Right renal cortex interstitium (tissue), 3 donors: ENCODE results near the gene RUFY1. TPM values are rescaled to one million over a fixed set of nuclear protein-coding genes. Genes with fewer than 3 reads are reported as not detected.
"Not testable (repeated sequence)": the region's sequence is repeated elsewhere in the genome, so short reads cannot be mapped to it uniquely, and the experiment has no call there.

Experiments used
- DNase-seq, 3 donors: peaks; one replicate each; pipeline ENCODE4 v3.0.0-alpha.2; 2013; ENCODE audit warnings: low read depth in 3 of 3, low spot score in 2 of 3
- polyA plus RNA-seq, 3 donors: library from polyadenylated mRNA; unstranded; fragments of 120-200 nt; gene quantifications; one replicate each; pipeline ENCODE4 v1.2.1, GENCODE V29; 2013; ENCODE audit not compliant: insufficient read length in 3 of 3

Gene RUFY1
- polyA plus RNA-seq, 3 donors: 90.3 to 99.8 (median 90.4) TPM

GRCh38 chr5:179533907-179534306, 16.4 kb upstream of the RUFY1 start:
- DNase-seq: no peak

GRCh38 chr5:179534431-179534830, 15.9 kb upstream of the RUFY1 start:
- DNase-seq: no peak

- no peak for DNase-seq
Observed at GRCh38 chr5:179536676-179537075, 13.7 kb upstream of the RUFY1 start.

GRCh38 chr5:179542170-179542569, 8.2 kb upstream of the RUFY1 start:
- DNase-seq: no peak

- not testable (repeated sequence) for DNase-seq
Observed at GRCh38 chr5:179543275-179543674, 7.1 kb upstream of the RUFY1 start.

GRCh38 chr5:179553006-179553405, 2.7 kb downstream of the RUFY1 start:
- no peak for DNase-seq

GRCh38 chr5:179553875-179554274, 3.5 kb downstream of the RUFY1 start:
- no peak for DNase-seq

GRCh38 chr5:179554981-179555380, 4.6 kb downstream of the RUFY1 start:
- DNase-seq: no peak

- DNase-seq: not testable (repeated sequence)
Observed at GRCh38 chr5:179558261-179558799, 8.0 kb downstream of the RUFY1 start.

GRCh38 chr5:179558932-179559283, 8.6 kb downstream of the RUFY1 start:
- DNase-seq: peak in 1 of 3 donors; percentile 48

- DNase-seq: peak; percentile 95 to 99 (median 96)
Observed at GRCh38 chr5:179559284-179560252, 9.2 kb downstream of the RUFY1 start.

GRCh38 chr5:179564526-179564925, 14.2 kb downstream of the RUFY1 start:
- no peak for DNase-seq

GRCh38 chr5:179568721-179569120, 18.4 kb downstream of the RUFY1 start:
- peak in 1 of 3 donors; percentile 15 for DNase-seq

- DNase-seq: no peak
Observed at GRCh38 chr5:179572386-179572785, 22.0 kb downstream of the RUFY1 start.

GRCh38 chr5:179577286-179577960, 27.1 kb downstream of the RUFY1 start:
- DNase-seq: no peak

GRCh38 chr5:179585941-179586401, 35.6 kb downstream of the RUFY1 start:
- no peak for DNase-seq

- no peak for DNase-seq
Observed at GRCh38 chr5:179588166-179588565, 37.8 kb downstream of the RUFY1 start.

GRCh38 chr5:179595916-179596315, 45.6 kb downstream of the RUFY1 start:
- no peak for DNase-seq

- no peak for DNase-seq
Observed at GRCh38 chr5:179596421-179596820, 46.1 kb downstream of the RUFY1 start.

GRCh38 chr5:179599100-179599499, 48.7 kb downstream of the RUFY1 start:
- no peak for DNase-seq

- no peak for DNase-seq
Observed at GRCh38 chr5:179599566-179599965, 49.2 kb downstream of the RUFY1 start.
